GM12878 (cell line): ENCODE data around the gene NOP14. TPM values are rescaled to one million over a fixed set of nuclear protein-coding genes. Genes with fewer than 3 reads are reported as not detected.

ENCODE experiments used
- BCL3 ChIP-seq: IDR thresholded peaks from 2 replicates; pipeline ENCODE4 v1.6.1; 2011; ENCODE audit warnings: borderline replicate concordance, low read depth, mild to moderate bottlenecking, moderate library complexity, low read length; ENCODE audit not compliant: insufficient read depth, poor library complexity, severe bottlenecking
- CREB1 ChIP-seq: IDR thresholded peaks from 2 replicates; pipeline ENCODE4 v1.6.1; 2012; ENCODE audit warnings: low read depth, mild to moderate bottlenecking, inconsistent platforms
- E2F8 ChIP-seq: fragments of 450-650 bp; IDR thresholded peaks from 2 replicates; pipeline ENCODE4 v1.6.1; 2018; ENCODE audit warnings: mild to moderate bottlenecking, low read depth, moderate library complexity; ENCODE audit not compliant: partially characterized antibody
- MEF2A ChIP-seq: IDR thresholded peaks from 2 replicates; pipeline ENCODE4 v1.6.1; 2011; ENCODE audit warnings: low read depth, mild to moderate bottlenecking, low read length, moderate library complexity; ENCODE audit not compliant: insufficient read depth
- MEF2B ChIP-seq: fragments of 450-650 bp; IDR thresholded peaks from 2 replicates; pipeline ENCODE4 v1.6.1; 2018; ENCODE audit warnings: mild to moderate bottlenecking, moderate library complexity; ENCODE audit not compliant: partially characterized antibody, poor library complexity, severe bottlenecking
- MTA2 ChIP-seq: fragments of 450-650 bp; IDR thresholded peaks from 2 replicates; pipeline ENCODE4 v1.6.1; 2016; ENCODE audit warnings: low read depth, mild to moderate bottlenecking, moderate library complexity
- MTA3 ChIP-seq: IDR thresholded peaks from 2 replicates; pipeline ENCODE4 v1.6.1; 2012; ENCODE audit warnings: low read length, inconsistent platforms, borderline replicate concordance
- NBN ChIP-seq: fragments of 450-650 bp; IDR thresholded peaks from 2 replicates; pipeline ENCODE4 v1.6.1; 2016
- NFIC ChIP-seq: IDR thresholded peaks from 2 replicates; pipeline ENCODE4 v1.6.1; 2012; ENCODE audit warnings: low read depth, mild to moderate bottlenecking, inconsistent platforms, low read length, moderate library complexity
- NR2C1 ChIP-seq: fragments of 450-650 bp; IDR thresholded peaks from 2 replicates; pipeline ENCODE4 v1.6.1; 2017; ENCODE audit warnings: antibody characterized with exemption, mild to moderate bottlenecking, moderate library complexity
- PAX8 ChIP-seq: fragments of 450-650 bp; IDR thresholded peaks from 2 replicates; pipeline ENCODE4 v1.6.1; 2017; ENCODE audit warnings: mild to moderate bottlenecking, moderate library complexity
- REST ChIP-seq: IDR thresholded peaks from 2 replicates; pipeline ENCODE4 v1.6.1; 2012; ENCODE audit warnings: mild to moderate bottlenecking, low read depth, low read length
- RUNX3 ChIP-seq: IDR thresholded peaks from 2 replicates; pipeline ENCODE4 v1.6.1; 2012; ENCODE audit warnings: low read length, inconsistent platforms
- SKIL ChIP-seq: fragments of 450-650 bp; IDR thresholded peaks from 2 replicates; pipeline ENCODE4 v1.6.1; 2017; ENCODE audit warnings: mild to moderate bottlenecking, low read depth, inconsistent platforms; ENCODE audit not compliant: poor library complexity, severe bottlenecking
- SMC3 ChIP-seq: IDR thresholded peaks from 2 replicates; pipeline ENCODE4 v1.6.1; 2011; ENCODE audit warnings: low read length, improper control_type of control experiment, borderline replicate concordance
- ZNF207 ChIP-seq: fragments of 450-650 bp; IDR thresholded peaks from 2 replicates; pipeline ENCODE4 v1.6.1; 2014; ENCODE audit warnings: antibody characterized with exemption, mild to moderate bottlenecking, borderline replicate concordance
- ZNF384 ChIP-seq: IDR thresholded peaks from 2 replicates; pipeline ENCODE4 v1.6.1; 2012; ENCODE audit warnings: low read depth, mild to moderate bottlenecking, low read length, improper control_type of control experiment, borderline replicate concordance
- polyA plus RNA-seq, 11 experiments: library from polyadenylated mRNA; depleted of rRNA in 4 of 11; unstranded in 6 of 11; stranded (reverse) in 5 of 11; fragments of >200 nt; fragmentation: Nextera tagmentation in 4 of 11; fragmentation: Illumina TruSeq in 1 of 11; extraction: Ambion mirVana in 4 of 11; extraction: Trizol in 1 of 11; gene quantifications; 1 replicate in 1 of 11; 2 replicates in 10 of 11; pipeline versions ENCODE4 v1.2.1 to v1.2.3, GENCODE V29; 2011 to 2016; ENCODE audit warnings: inconsistent platforms in 2 of 11, missing spikeins in 2 of 11, low read depth in 1 of 11
- total RNA-seq, 4 experiments: library from RNA; depleted of rRNA in 3 of 4; stranded (reverse); fragments of >200 nt in 3 of 4; fragmentation: Illumina TruSeq in 1 of 4; extraction: Trizol in 1 of 4; gene quantifications; 2 replicates each; pipeline versions ENCODE4 v1.2.1 to v1.2.3, GENCODE V29; 2013 to 2021

Gene NOP14
- total and polyA plus RNA-seq, 10 of the 15 experiments (the other 5 are each of a cell fraction or from before 2014, with no cell fraction given), result 13.8 to 80.6 (median 49.7) TPM

- TF ChIP-seq MTA2 (peak; percentile 49; the same call in 1 of the 2 replicates), E2F8 (no peak), CREB1 (peak; percentile 55; the same call in 1 of the 2 replicates), ZNF384 (peak; percentile 54), BCL3 (peak; percentile 87), MTA3 (peak; percentile 80), SMC3 (no peak; the same call in 1 of the 2 replicates), MEF2B (peak; percentile 68), RUNX3 (peak; percentile 96), NBN (peak; percentile 64; the same call in 1 of the 2 replicates), REST (0 out of 2 replicates have a peak, but pooled peaks have one; percentile 24), NR2C1 (no peak), NFIC (peak; percentile 88), PAX8 (no peak), ZNF207 (no peak), SKIL (peak; percentile 54), MEF2A (peak; percentile 68; the same call in 1 of the 2 replicates)
These were observed 8.6 kb downstream of the NOP14 start (continued) for GRCh38 chr4:2954358-2955185.
